ENCODE data around the gene BCAS3. TPM values are rescaled to one million over a fixed set of nuclear protein-coding genes. Genes with fewer than 3 reads are reported as not detected.

BCAS3 gene
- total RNA-seq, 1 donor from 2014 or later: 64.9 TPM

DNA sequence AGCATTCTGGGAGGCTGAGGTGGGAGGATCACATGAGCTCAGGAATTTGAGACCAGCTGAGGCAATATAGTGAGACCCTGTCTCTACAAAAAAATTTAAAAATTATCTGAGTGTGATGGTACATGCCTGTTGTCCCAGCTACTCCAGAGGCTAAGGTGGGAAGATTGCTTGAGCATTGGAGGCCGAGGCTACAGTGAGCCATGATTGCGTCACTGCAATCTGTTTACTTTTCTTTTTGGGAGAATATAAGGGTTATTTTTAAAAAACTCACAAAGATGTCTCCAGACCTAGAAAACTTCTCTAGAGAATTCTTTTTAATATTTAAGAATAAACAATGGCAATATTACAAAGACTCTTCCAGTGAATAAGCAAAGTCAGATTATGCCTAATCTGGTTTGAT, 226.9 kb downstream of the BCAS3 start:
- no peak overlapping the region for H3K27ac Mint-ChIP-seq
- H3K4me1 Mint-ChIP-seq: peaks cover 4% of the 10 kb centered on the region
- H3K27me3 Mint-ChIP-seq (ENCODE audit: low read depth): no peaks in the 10 kb centered on the region
- no peaks in the 10 kb centered on the region for H3K9me3 Mint-ChIP-seq
- no peak for TF ChIP-seq CTCF (IDR thresholded peaks at IDR 0.05; ENCODE audit: unreplicated experiment)
- H3K36me3 Mint-ChIP-seq: peaks cover 10% of the 10 kb centered on the region
- DNase-seq (ENCODE audit: low spot score in 2 of 2, unreplicated experiment in 2 of 2): no peak
- no peak overlapping the region for H3K4me3 Mint-ChIP-seq

DNA sequence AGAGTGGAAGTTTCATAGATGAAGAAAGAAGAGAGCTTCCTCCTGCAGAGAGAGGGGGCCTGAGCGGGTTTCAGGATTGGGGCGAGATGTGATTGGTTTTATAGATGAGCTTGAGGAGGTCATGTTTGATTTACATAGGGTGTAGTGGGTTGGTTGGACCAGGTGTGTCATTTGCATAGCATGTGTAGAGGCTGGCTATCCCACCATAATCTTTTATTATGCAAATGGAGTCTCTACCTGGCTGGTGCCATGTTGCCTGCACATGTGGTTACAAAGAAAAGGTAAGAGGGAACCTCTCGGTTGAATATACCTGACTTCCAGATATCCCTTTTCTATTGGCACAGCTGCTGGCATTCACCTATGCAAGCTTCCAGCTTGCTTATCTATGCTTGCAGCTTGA, 228.1 kb downstream of the BCAS3 start:
- Mint-ChIP-seq H3K4me3 (no peak overlapping the region), H3K9me3 (peaks cover 3% of the 10 kb centered on the region), H3K4me1 (peaks cover 4% of the 10 kb centered on the region), H3K27me3 (ENCODE audit: low read depth) (no peaks in the 10 kb centered on the region), H3K27ac (no peak overlapping the region), H3K36me3 (peaks cover 13% of the 10 kb centered on the region)
- no peak for DNase-seq (ENCODE audit: low spot score in 2 of 2, unreplicated experiment in 2 of 2)
- TF ChIP-seq CTCF (IDR thresholded peaks at IDR 0.05; ENCODE audit: unreplicated experiment): no peak

GRCh38 chr17:60908324-60908723, 230.7 kb downstream of the BCAS3 start:
- no peak for DNase-seq (ENCODE audit: low spot score in 2 of 2, unreplicated experiment in 2 of 2)
- Mint-ChIP-seq H3K27ac (no peak overlapping the region), H3K27me3 (ENCODE audit: low read depth) (no peaks in the 10 kb centered on the region), H3K4me3 (no peak overlapping the region), H3K4me1 (peaks cover 2% of the 10 kb centered on the region), H3K36me3 (peaks cover 13% of the 10 kb centered on the region), H3K9me3 (peaks cover 3% of the 10 kb centered on the region)
- no peak for TF ChIP-seq CTCF (IDR thresholded peaks at IDR 0.05; ENCODE audit: unreplicated experiment)

GRCh38 chr17:60909405-60909804, 231.8 kb downstream of the BCAS3 start:
- peaks cover 2% of the 10 kb centered on the region for H3K4me1 Mint-ChIP-seq
- no peak overlapping the region for H3K4me3 Mint-ChIP-seq
- no peaks in the 10 kb centered on the region for H3K27me3 Mint-ChIP-seq (ENCODE audit: low read depth)
- no peak overlapping the region for H3K27ac Mint-ChIP-seq
- H3K9me3 Mint-ChIP-seq: peaks cover 13% of the 10 kb centered on the region
- no peak for TF ChIP-seq CTCF (IDR thresholded peaks at IDR 0.05; ENCODE audit: unreplicated experiment)
- H3K36me3 Mint-ChIP-seq: peaks cover 18% of the 10 kb centered on the region
- no peak for DNase-seq (ENCODE audit: low spot score in 2 of 2, unreplicated experiment in 2 of 2)

DNA sequence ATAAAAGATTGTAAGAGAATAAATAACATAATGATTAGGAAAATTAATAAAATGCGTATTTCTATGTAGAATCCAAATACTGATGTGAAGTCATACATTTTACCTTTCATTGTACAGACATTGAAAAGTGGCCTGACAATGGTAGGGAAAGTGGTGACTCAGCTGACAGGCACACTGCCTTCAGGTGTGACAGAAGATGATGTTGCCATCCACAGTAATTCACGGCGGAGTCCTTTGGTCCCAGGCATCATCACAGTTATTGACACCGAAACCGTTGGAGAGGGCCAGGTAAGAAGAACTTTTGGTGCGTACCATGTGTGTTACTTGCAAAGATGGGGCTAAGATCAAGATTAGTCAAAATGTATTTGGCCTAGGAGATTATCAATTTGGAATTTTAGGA, 232.8 kb downstream of the BCAS3 start:
- peaks cover 24% of the 10 kb centered on the region for H3K36me3 Mint-ChIP-seq
- H3K4me1 Mint-ChIP-seq: peaks cover 2% of the 10 kb centered on the region
- H3K27me3 Mint-ChIP-seq (ENCODE audit: low read depth): no peaks in the 10 kb centered on the region
- DNase-seq (ENCODE audit: low spot score in 2 of 2, unreplicated experiment in 2 of 2): no peak
- no peak overlapping the region for H3K27ac Mint-ChIP-seq
- H3K9me3 Mint-ChIP-seq: peaks cover 21% of the 10 kb centered on the region
- no peak for TF ChIP-seq CTCF (IDR thresholded peaks at IDR 0.05; ENCODE audit: unreplicated experiment)
- no peak overlapping the region for H3K4me3 Mint-ChIP-seq

GRCh38 chr17:60914078-60914477, 236.4 kb downstream of the BCAS3 start:
- no peaks in the 10 kb centered on the region for H3K4me1 Mint-ChIP-seq
- no peaks in the 10 kb centered on the region for H3K27me3 Mint-ChIP-seq (ENCODE audit: low read depth)
- H3K27ac Mint-ChIP-seq: no peak overlapping the region
- no peak for DNase-seq (ENCODE audit: low spot score in 2 of 2, unreplicated experiment in 2 of 2)
- H3K9me3 Mint-ChIP-seq: peaks cover 39% of the 10 kb centered on the region
- no peak for TF ChIP-seq CTCF (IDR thresholded peaks at IDR 0.05; ENCODE audit: unreplicated experiment)
- no peak overlapping the region for H3K4me3 Mint-ChIP-seq
- peaks cover 39% of the 10 kb centered on the region for H3K36me3 Mint-ChIP-seq
